HG03103 (cell line): ENCODE data around the gene TMEM126A.
A peak's percentile ranks its signal among the peaks of the same experiment; 100 is the strongest.
"Not testable (repeated sequence)": the region's sequence is repeated elsewhere in the genome, so short reads cannot be mapped to it uniquely, and the experiment has no call there.

Source experiments
- ATAC-seq: cut with Tn5 transposase; IDR thresholded peaks from one replicate; pipeline ENCODE4 v1.9.1; 2021; ENCODE audit warnings: low read depth; ENCODE audit not compliant: unreplicated experiment

TMEM126A gene

DNA sequence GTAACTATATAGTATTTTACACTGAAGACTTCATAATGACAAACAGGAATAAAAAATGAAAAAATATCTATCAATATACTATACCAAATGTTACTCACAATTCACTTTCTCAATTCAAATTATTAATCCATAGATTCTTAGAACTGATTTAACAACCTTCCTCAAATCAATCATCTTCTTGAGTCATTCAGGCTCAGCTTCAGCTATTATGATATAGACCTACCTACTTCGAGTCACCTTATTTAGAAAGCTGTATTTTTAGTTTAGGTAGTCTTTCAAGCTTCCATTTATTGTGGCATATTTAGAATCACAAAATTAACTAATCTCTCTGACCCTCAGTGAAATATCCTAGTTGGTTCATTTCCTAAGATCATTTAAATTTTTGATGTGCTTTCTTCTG, 9.0 kb downstream of the TMEM126A start:
- no peak for ATAC-seq

DNA sequence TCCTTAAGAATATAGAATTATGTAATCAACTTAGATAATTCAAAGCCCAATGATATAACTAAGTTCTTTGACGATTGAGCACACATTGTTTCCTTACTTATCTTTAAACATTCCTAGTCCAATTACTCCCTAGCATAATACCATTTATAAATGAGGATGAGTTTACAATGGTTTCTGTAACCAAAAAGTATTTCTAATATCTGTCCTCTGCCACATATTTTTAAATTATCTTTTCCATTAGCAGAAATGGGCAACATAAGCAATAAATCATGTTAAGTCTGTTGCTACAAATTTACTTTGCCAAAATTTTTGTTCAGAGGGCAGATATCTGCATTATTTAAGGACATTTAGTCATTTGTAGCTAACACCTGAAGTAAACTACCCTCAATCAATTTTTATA, 10.4 kb downstream of the TMEM126A start:
- ATAC-seq: no peak

DNA sequence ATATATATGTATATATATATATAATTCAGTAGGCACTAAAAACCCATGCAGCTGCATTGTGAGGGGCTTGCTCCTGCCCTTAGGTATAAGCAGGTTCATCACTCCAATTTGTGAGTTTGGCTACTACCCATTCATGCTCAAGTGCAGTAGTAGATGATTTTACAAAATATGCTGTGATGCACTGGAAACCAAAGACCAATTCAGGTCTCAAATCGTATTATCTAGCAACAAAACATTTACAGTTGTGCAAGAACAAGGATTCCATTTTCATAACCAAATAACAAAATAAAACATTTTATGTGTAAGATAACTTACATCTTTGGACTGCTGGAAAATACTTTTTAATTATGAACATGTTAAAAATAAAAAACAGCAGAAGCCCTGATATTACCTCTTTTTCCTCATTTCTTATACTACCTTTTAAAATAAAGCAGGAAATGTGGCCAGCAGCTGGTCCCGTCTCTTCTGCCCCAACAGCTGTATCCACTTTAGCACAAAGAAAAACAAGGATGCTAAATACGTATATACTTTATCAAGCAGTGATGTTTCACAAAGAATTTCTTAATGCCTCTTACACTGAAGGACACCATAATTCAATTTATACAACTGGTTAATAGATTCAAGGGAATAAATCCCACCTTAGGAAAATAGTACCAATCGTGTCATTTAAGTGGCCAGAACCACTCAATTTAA, 14.4 kb downstream of the TMEM126A start:
- ATAC-seq: no peak

DNA sequence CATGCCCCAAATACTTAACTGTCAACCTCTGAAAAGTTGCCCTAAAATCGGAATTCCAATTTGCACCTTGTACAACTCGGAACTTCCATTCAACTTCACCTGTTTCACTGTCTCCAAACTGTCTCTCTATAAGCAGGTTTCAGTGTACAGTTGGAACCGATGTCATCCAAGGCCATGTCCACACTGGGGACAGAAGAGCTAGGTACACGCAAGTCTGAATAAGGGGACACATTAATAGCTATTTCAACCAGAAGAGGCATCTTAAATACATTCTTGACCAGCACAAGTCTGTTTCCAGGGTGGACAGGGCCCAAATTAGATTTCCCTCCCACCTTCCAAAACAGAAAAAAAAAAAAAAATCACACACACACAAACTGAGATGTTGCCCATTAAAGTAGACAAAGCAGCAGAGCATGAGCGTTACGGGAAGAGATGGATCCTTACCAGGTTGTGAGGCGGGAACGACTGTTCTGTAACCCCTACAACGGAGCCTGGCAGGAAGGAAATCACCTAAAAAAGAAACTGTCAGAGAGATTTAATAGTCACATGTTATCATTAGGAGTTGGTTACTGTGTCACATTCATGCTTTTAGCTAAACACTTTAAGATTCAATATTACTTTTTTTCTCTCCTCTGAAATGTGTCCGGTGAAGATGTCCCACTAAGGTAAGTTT, 15.4 kb downstream of the TMEM126A start:
- no peak for ATAC-seq

DNA sequence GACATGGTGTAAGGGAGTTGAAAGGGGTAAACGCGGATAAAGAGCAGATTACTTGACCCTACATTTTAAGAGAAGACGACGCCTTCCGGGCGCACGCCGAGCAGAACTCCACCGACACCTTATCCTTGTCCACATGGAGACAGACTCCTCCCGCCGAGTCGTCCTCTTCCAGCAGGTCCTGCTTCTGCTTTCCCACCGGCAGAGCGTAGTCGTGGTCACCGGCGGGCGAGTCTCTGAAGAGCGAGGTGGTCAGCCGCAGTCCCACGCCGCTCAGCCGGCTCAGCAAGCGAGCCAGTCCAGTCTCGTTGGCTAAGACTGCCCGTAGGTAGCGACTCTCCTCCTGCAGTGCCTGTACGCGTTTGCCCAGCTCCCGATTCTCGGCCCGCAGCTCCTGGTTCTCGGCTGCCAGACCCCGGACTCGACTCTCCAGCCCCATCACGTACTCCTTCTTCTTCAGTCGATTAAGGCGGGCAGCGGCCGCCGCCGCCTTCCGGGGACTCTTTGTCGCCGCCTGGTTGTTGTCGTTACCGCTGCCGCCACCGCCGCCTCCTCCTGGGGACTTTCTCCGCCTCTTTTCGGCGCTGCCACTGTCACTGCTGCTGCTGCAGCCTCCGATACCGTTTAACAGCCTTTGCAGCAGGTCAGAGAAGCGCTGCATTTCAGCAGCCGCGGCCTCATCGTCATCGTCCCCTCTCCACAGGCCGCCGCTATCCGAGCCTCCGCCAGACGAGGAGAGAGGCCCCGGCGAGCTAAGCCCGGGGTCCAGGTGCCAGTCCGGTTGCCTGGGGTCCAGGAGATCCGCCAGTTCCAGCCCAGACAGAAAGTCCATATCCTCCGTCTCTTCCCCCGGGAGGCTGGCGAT, 16.2 kb downstream of the TMEM126A start:
- ATAC-seq: peak; percentile 53

DNA sequence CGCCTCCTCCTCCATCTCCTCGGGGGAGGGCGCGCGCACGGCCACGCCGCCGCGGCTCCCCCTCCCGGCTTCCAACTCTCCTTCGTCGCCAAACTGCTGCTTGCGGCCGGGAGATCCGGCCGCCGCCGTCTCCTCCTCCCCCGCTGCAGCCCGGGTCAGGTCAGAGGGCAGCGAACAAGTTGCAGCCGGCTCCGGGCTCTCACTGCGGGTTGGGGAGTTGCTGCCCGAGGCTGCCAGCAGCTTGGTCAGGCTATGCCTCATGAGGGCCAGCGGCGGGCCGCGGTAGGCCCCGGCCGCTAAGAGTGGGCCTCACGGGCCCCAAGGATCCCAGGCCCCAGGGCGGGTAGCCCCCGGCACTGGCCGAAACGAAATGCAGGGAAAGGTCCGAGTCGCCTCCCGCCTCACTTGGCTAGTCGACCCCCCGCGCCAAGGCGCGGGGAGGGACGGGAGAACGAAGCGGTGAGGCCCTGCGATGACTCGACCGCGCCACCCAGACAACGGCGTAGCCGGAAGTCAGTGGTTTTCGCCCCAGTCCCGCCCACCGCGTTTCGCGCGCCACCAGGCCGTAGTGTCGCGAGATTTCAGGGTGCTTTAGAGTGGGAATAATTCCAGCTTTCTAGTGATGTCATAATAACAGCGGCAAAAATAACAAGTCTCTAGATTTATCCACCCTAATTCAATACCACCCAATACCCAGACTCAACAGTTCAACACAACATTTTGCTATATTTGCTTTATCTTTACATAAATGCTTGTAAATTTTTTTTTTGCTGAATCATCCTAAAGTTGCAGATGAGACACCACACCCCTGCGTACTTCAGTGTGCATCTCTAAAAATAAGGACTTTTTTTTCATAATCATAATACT, 17.1 kb downstream of the TMEM126A start, which contains the start of gene CREBZF:
CREBZF (minus strand) TSS at position 515 of the 867 bp plus-strand sequence; CDS start at position 261, 254 bp downstream.
- ATAC-seq: peak; percentile 90

DNA sequence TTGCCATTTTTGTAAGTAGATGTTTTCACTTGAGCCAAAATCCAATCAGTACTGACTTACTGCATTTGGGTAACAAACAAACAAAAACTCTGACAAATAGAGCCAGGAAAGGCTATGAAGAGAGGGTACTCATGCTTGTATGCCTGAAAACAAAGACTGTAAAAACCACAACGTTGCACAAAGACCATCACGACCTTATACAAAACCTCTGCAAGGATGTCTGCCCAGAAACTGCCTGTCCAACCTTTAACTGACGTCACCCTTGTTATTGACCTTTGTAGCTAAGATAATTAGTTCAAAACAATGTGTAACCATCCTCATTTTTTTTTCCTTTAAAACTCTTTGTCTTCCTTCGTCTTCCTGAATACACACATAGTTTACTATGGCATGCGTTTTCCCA, 18.0 kb downstream of the TMEM126A start:
- no peak for ATAC-seq

DNA sequence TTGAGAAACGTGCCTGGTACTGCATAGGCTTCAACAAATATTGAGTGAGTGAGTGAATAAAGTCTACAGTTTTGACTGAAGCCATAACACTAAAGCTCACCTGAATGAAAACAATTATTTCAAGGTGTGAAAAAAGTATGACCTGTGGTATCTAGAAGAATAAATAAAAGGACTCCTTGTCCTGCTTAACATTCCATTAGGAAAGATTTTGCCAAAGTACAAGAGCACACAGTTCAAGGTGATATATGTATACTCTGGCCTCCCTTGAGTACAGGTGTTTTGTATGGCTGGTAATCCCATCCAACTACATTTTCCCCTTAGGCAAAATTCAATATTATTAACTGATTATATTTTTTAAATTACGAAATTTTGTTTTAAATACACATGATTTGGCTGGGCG, 18.9 kb downstream of the TMEM126A start:
- no peak for ATAC-seq

DNA sequence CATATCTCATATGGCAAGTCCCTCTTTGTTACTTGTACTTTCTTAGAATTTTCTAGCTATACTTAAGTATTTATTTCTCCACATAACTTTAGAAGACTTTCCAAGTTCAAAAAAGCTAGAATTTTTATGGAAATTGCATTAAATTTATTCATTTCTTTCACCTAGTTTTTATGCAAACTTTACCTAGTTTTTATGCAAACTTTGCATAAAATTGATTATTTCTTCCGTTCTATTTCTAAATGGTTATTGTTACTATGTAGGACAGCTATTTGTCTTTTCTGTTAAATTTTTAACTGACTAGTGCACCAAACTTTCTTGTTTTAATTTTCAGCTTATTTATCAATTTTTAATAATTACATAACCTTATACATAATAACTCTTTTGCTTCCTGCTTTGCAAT, 20.4 kb downstream of the TMEM126A start:
- no peak for ATAC-seq

DNA sequence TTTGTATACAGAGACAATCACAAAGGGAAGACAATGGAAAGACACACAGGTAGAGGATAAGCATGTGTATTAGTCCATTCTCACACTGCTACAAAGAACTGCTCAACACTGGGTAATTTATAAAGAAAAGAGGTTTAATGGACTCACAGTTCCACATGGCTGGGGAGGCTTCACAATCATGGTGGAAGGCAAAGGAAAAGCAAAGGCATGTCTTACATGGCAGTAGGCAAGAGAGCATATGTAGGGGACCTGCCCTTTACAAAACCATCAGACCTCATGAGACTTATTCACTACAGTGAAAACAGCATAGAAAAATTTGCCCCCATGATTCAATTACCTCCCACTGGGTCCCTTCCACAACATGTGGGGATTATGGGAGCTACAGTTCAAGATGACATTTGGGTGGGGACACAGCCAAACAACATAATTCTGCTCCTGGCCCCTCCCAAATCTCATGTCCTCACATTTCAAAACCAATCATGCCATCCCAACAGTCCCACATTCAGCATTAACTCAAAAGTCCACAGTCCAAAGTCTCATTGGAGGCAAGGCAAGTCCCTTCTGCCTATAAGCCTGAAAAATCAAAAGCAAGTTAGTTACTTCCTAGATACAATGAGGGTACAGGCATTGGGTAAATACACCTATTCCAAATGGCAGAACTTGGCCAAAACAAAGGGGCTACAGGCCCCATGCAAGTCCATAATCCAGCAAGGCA, 23.3 kb downstream of the TMEM126A start:
- not testable (repeated sequence) for ATAC-seq

DNA sequence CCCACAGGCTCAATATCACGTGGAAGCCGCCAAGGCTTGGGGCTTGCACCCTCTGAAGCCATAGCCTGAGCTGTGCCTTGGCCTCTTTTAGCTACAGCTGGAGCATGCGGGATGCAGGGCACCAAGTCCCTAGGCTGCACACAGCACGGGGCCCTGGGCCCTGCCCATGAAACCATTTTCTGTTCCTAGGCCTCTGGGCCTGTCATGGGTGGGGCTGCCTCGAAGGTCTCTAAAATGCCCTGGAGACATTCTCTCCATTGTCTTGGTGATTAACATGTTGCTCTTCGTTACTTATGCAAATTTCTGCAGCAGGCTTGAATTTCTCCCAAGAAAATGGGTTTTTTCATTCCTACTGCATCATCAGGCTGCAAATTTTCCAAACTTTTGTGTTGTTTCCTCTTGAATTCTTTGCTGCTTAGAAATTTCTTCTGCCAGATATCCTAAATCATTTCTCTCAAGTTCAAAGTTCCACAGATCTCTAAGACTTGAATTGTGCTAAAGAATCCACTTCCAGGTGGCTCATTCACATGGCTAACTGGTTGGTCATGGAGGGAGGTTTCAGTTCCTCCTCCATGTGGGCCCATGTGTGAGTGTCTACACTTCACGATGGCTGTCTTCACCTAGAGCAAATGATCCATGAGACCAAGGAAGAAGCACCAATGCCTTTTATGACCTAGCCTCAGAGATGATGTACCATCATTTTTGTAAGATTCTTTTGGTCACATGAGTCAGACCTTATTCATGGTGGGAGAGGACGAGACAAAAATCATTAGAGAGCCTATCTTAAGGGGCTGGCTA, 24.5 kb downstream of the TMEM126A start:
- ATAC-seq: no peak

DNA sequence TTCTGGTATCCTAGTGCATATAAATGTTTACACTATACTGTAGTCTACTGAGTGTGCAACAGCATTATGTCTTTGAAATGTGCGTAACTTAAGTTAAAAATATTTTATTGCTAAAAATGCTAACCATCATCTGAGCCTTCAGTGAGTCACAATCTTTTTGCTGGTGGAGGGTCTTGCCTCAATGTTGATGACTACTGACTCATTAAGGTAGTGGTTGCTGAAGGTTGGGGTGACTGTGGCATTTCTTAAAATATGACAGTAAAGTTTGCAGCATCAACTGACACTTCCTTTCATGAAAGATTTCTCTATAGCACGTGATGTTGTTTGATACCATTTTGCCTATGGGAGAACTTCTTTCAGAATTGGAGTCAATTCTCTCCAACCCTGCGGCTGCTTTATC, 25.6 kb downstream of the TMEM126A start:
- ATAC-seq: no peak

DNA sequence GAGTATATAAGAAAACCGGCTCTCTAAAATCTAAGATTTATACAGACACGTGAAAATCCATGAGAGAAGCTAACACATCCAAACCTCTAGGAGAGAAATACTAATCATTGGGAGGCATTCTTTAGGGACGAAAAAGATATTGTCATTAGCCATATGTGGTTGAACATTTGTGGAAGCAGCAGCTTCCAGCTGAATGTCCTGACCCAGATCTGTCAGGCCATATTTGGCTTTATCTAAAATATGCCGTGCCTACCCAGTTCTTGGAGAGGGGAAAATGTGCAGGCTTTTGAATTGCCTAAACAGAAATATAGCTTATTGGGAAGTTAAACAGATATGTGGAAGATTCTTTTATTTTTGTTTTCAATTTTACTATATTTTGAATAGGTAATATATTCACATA, 31.8 kb downstream of the TMEM126A start:
- ATAC-seq: no peak

DNA sequence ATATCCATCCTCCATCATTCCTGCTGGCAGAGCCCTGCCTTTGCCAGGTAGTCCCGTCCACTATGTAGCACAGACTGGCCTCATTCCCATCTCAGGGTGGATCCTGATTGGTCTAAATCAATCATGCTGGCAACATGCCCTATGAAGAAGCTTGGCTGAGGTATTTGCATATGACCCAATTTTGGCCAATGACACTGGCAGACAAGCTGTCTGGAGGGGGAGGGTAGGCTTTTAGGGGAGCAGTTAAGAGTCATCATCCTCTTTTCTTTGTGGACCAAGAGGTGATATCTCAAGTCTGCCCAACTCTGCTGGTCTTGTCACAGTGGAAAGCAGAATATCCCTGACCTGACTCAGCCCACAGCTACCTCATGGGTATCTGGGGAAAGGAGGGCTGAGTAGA, 33.1 kb downstream of the TMEM126A start:
- ATAC-seq: no peak

DNA sequence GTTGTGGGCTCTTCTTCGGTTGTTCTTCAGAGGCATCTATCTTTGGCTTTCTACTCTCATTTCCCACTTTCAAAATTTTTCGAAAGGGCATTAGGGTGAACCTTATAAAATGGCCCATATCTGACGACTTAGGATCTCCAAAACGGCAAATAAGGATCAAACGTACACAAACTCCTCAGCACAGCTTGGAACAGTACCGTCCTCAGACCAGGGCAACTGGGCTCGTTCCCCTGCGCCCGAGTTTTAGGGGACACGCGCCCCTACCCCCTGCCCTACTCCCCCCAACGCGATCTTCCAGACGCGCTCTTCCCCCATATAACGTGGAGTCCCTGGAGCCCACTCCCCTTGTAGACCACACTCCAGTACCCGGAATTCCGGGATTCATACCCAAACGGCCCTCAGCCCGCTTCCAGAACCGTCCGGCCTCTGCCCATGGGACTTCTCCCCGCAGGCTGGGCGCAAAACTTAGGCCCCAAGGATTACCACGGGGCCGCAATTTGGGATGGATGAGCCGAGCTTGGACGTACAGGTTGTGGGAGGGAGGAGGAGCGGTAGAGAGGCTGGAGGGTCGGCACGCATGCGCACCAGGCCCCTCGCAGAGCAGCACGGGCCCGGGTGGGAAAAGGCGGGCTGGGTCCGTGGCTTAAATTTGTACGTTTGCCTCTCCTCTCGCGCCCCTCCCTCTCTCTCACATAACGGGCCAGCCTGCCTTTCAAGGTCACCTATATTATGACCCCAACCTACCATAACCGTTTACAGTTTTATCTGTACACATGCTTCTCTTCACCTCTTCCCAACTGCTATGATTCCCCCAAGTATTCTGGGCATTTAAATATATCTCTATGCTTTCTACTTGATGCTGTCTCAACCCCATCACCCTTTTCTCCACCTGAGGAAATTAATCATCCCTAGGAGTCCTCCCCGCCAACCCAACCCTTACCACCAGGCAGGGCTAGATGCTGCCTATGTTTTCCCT, 34.9 kb downstream of the TMEM126A start:
- peak; percentile 74 for ATAC-seq

DNA sequence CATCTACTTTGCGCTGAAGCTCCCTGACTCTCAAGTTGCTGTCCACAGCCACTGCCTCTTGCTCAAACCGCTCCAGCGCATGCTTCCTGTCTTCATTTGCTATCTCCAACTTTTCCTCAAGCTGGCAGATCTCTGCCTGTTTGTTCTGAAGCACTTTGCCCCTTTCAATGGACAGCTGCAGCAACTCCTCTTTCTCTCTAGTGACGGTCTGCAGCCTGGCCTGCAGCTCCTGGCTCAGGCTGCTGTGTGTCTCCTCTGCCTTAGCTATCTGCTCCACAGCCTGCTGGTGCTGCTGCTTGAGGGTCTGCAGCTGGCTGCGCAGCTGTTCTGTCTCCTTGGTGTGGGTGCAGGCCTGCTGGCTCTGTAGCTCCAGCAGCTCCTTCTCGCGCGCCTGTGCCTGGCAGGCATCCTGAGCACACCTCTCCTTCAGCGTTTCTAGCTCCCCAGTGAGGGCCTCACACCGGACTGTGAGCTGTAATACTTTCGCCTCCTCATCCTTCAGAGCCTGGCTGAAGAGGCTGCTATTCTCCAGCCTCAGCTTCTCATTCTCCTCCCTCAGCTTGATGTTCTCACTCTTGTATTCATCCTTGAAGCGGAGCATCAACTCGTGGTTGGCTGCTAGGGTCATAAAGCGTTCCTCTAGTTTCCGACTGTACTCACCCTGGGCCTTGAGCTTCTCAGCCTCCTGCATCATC, 37.5 kb downstream of the TMEM126A start:
- ATAC-seq: no peak

DNA sequence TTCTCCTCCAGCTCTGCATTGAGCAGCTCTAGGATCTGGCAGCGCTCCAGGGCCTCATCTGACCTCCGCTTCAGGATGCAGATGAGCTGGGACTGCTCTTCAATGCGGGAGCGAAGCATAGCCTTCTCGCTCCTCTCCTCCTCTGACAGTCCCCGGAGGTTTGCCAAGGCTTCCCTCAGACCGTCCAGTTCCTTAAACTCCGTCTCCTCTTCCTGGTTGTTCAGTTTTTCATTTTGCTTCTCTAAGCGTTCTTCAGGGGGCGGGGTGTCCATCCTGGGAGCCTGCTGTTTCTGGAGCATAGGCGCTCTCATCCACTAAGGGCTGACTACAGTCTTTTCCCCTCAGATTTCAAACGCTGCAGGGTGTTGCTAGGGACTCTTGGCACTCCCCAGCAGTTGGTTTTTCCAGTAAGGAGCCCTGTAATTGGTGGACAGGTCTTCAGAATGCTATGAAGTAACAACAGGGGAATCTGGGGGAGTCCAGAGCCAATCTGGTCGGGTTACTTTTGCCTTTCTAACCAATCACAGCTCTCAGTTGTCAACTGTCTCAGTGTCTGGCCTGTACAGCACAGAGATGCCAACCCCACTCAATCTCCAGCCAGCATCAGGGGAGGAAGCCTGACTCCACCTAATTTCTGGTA, 38.2 kb downstream of the TMEM126A start, which contains the start of gene CCDC89:
CCDC89 (minus strand) TSS at position 376 of the 640 bp plus-strand sequence; CDS start at position 311, 65 bp downstream.
- no peak for ATAC-seq
